Thyroid gland (tissue), 4 donors: ENCODE results near the gene FBXL17. TPM values are rescaled to one million over a fixed set of nuclear protein-coding genes. Genes with fewer than 3 reads are reported as not detected.

Experiments
- DNase-seq, 2 donors: peaks; one replicate each; pipeline ENCODE4 v3.0.0-alpha.2; 2019
- H3K27ac ChIP-seq, 3 donors: fragments of 200-600 bp; sonication (generic); 1 replicate in 2 of 3; 2 replicates in 1 of 3; pipeline ENCODE4 v1.5.1; 2016 to 2019; ENCODE audit warnings: mild to moderate bottlenecking in 1 of 3, moderate library complexity in 1 of 3
- H3K27me3 ChIP-seq: fragments of 200-600 bp; sonication (generic); one replicate; pipeline ENCODE4 v1.5.1; 2019
- H3K36me3 ChIP-seq, 2 donors: fragments of 200-600 bp; sonication (generic); one replicate each; pipeline ENCODE4 v1.5.1; 2016 to 2019
- H3K4me1 ChIP-seq, 2 donors: fragments of 200-600 bp; sonication (generic); one replicate each; pipeline ENCODE4 v1.5.1; 2017 to 2019
- H3K4me3 ChIP-seq, 3 donors: fragments of 200-600 bp; sonication (generic); replicated peaks in 1 of 3; 1 replicate in 2 of 3; 2 replicates in 1 of 3; pipeline ENCODE4 v1.5.1; 2016; ENCODE audit warnings: mild to moderate bottlenecking in 1 of 3
- H3K9me3 ChIP-seq: fragments of 200-600 bp; sonication (generic); one replicate; pipeline ENCODE4 v1.5.1; 2017
- POLR2A ChIP-seq, 2 donors: fragments of 450-650 bp; IDR thresholded peaks; one replicate each; pipeline ENCODE4 v1.6.1; 2017; ENCODE audit warnings: antibody characterized with exemption in 2 of 2, mild to moderate bottlenecking in 2 of 2, moderate library complexity in 1 of 2
- WGBS, 2 donors: methylation state at CpG; one replicate each; pipeline ENCODE4 v1.1.5; 2017; 5-methylcytosine and 5-hydroxymethylcytosine counted together
- intact Hi-C: fragments of 100-400 bp; cut with DNase I; formaldehyde crosslinking; loops from one replicate; pipeline ENCODE4 v1.15.1; 2023
- total RNA-seq, 4 donors: library from RNA; depleted of rRNA; stranded (reverse); fragments of >200 nt; gene quantifications; one replicate each; pipeline ENCODE4 v1.2.3, GENCODE V29; 2016
- TF ChIP-seq, protein P1 (sequence below), 6 experiments: fragments of 200-600 bp in 3 of 6; fragments of 450-650 bp in 3 of 6; sonication (generic) in 3 of 6; IDR thresholded peaks; one replicate each; pipeline ENCODE4 v1.5.1; 2016 to 2019; ENCODE audit warnings: antibody characterized with exemption in 6 of 6, mild to moderate bottlenecking in 2 of 6, inconsistent platforms in 1 of 6, moderate library complexity in 1 of 6

The FBXL17 gene
- total RNA-seq, 4 donors from 2014 or later, result 37.6 to 77.7 (median 55.6) TPM

DNA sequence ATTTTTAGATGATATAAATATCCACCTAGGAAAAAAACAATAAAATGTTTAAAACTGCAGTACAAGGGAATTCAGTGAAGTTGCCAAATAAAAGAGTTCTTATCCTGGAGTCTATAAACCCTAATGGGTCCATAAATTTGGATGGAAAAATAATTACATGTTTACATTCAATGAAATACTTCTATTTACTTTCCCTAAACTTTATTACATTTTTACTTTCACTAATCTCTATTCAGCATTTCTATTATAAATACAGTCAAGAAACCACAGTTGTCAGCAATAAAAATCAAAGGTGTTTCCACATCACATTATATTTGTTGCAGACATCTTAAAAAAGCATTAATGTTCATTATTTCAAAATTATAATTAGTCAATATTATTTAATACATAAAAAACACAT lies 118.6 kb downstream of the FBXL17 start:
- Histone ChIP-seq H3K27ac (no peak overlapping the region), H3K27me3 (no peaks in the 10 kb centered on the region), H3K4me1 (no peaks in the 10 kb centered on the region), H3K36me3 (no peaks in the 10 kb centered on the region), H3K4me3 (no peak overlapping the region), H3K9me3 (no peaks in the 10 kb centered on the region)
- TF ChIP-seq POLR2A (IDR thresholded peaks at IDR 0.05), result no peak
- TF ChIP-seq, protein P1, sequence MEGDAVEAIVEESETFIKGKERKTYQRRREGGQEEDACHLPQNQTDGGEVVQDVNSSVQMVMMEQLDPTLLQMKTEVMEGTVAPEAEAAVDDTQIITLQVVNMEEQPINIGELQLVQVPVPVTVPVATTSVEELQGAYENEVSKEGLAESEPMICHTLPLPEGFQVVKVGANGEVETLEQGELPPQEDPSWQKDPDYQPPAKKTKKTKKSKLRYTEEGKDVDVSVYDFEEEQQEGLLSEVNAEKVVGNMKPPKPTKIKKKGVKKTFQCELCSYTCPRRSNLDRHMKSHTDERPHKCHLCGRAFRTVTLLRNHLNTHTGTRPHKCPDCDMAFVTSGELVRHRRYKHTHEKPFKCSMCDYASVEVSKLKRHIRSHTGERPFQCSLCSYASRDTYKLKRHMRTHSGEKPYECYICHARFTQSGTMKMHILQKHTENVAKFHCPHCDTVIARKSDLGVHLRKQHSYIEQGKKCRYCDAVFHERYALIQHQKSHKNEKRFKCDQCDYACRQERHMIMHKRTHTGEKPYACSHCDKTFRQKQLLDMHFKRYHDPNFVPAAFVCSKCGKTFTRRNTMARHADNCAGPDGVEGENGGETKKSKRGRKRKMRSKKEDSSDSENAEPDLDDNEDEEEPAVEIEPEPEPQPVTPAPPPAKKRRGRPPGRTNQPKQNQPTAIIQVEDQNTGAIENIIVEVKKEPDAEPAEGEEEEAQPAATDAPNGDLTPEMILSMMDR (IDR thresholded peaks at IDR 0.05), result no peak
- no peak for DNase-seq
- intact Hi-C loops, result no loop called here

DNA sequence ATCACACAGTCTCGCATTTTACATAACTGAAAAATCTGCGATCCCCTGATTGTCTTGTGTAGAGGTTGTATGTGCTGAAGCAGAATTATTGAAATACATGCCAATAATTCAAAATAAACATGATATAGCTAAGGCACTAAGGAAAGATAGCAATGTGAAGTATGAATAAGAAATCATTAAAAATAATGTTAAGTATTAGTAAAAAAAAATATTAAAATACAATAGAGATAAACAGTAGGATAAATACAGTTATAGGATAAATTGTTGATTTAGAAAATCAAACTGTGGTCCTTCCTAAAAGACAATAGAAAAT lies 121.1 kb downstream of the FBXL17 start:
- no peaks in the 10 kb centered on the region for H3K36me3 ChIP-seq
- H3K4me1 ChIP-seq, result no peaks in the 10 kb centered on the region
- no peaks in the 10 kb centered on the region for H3K9me3 ChIP-seq
- H3K27me3 ChIP-seq, result no peaks in the 10 kb centered on the region
- no peak overlapping the region for H3K27ac ChIP-seq
- WGBS, 2 donors, result 12 to 17% methylated on average over 2 of the region's 2 CpGs
- TF ChIP-seq, protein P1 (IDR thresholded peaks at IDR 0.05), result peak in 1 of 6 experiments; percentile 3
- no peak for TF ChIP-seq POLR2A (IDR thresholded peaks at IDR 0.05)
- intact Hi-C loops, result no loop called here
- no peak overlapping the region for H3K4me3 ChIP-seq
- no peak for DNase-seq

DNA sequence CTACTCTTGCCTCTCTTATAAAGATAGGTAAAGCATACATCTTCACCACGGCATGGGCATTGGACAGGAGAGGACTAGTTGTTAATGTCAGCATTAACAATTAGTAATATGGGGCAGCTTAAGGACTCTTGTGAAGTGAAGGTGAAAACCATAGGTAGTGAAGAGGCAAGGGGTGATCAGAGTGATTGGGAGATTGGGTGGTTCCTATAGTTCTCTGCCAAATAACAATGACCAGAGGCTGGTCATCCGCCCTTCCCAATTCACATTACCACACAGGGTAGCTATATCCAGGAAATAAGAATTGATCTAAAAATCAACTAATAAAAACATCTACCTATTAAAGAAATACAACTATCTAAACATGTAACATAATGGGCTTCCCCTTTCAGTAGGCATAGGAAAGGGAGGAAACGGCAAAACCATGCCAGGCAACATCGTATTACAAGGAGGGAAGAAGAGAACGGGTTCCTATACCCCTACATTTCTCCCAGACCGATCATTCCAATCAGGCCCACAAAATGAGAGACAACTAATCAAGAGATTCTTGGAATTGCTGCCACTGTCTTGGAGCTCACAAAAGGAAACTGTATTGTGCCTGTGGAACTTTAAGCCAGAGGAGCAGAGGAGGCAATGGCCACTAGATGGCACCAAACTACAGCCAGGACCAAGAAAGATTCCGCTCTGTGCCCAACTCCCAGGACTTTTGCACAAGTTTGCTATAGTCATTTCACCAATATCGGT lies 121.6 kb downstream of the FBXL17 start:
- DNase-seq, result peak; percentile 72 to 76

DNA sequence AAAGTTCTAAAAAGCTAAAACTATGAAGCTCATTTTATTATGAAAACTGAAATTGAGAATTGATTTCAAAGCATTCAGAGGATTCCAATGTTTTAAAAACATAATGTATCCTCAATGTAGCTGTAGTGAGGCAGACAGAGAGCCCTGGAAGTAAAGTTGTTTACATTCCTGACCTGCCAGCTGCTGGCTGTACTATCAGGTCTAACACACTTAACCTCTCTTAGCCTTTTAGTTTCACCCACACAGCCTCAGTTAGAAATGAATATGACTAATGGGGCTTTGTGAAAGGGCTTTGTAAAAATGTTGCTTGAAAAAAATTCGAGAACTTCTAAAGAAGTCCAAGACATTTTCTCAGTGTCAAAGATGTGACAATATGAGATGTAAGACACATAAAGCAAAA lies 122.6 kb downstream of the FBXL17 start:
- no peak overlapping the region for H3K4me3 ChIP-seq
- DNase-seq, result no peak
- intact Hi-C loops, result no loop called here
- WGBS, 2 donors, result 24 to 28% methylated on average over 1 of the region's 1 CpG
- TF ChIP-seq, protein P1 (IDR thresholded peaks at IDR 0.05), result no peak
- no peak for TF ChIP-seq POLR2A (IDR thresholded peaks at IDR 0.05)
- H3K27ac ChIP-seq, result no peak overlapping the region
- no peaks in the 10 kb centered on the region for H3K27me3 ChIP-seq
- no peaks in the 10 kb centered on the region for H3K4me1 ChIP-seq
- H3K36me3 ChIP-seq, result no peaks in the 10 kb centered on the region
- H3K9me3 ChIP-seq, result no peaks in the 10 kb centered on the region

More for the DNA sequence above, 121.6 kb downstream of the FBXL17 start:
- Histone ChIP-seq H3K4me1 (no peaks in the 10 kb centered on the region), H3K27me3 (no peaks in the 10 kb centered on the region), H3K27ac (no peak overlapping the region), H3K36me3 (no peaks in the 10 kb centered on the region), H3K4me3 (no peak overlapping the region), H3K9me3 (no peaks in the 10 kb centered on the region)
- 45 to 47% methylated on average over 8 of the region's 8 CpGs for WGBS, 2 donors
- intact Hi-C loops, result no loop called here
- no peak for TF ChIP-seq POLR2A (IDR thresholded peaks at IDR 0.05)
- TF ChIP-seq, protein P1 (IDR thresholded peaks at IDR 0.05), result peak; percentile 79 to 95 (median 86)

DNA sequence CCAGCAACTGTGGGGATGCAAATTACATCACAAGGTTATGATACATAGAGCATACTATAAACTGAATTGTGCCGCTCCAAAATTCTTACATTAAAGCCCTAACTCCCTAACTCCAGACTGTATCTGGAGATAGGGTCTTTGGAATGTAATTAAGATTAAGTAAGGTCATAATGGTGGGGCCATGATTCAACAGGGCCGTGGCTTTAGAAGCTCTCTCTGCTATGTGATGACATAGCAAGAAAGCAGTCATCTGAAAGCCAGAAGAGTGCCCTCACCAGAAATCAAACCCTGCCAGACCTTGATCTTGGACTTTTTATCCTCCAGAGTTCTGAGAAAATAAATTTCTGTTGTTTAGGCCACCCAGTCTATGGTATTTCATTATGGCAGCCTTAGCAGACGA lies 123.9 kb downstream of the FBXL17 start:
- no peak for DNase-seq
- intact Hi-C loops, result no loop called here

More for the DNA sequence above, 123.9 kb downstream of the FBXL17 start:
- Histone ChIP-seq H3K4me1 (no peaks in the 10 kb centered on the region), H3K4me3 (no peak overlapping the region), H3K36me3 (no peaks in the 10 kb centered on the region), H3K27me3 (no peaks in the 10 kb centered on the region), H3K27ac (no peak overlapping the region), H3K9me3 (no peaks in the 10 kb centered on the region)
- TF ChIP-seq, protein P1 (IDR thresholded peaks at IDR 0.05), result no peak
- TF ChIP-seq POLR2A (IDR thresholded peaks at IDR 0.05), result no peak
- WGBS, 2 donors, result 86 to 92% methylated on average over 3 of the region's 3 CpGs
